ENCODE measurements around the gene VPS4B. TPM values are rescaled to one million over a fixed set of nuclear protein-coding genes. Genes with fewer than 3 reads are reported as not detected.
"Not testable (repeated sequence)": the region's sequence is repeated elsewhere in the genome, so short reads cannot be mapped to it uniquely, and the experiment has no call there.

Gene VPS4B
- total and polyA plus RNA-seq, 2 of the 8 experiments (the other 6 are each of a cell fraction or from before 2014, with no cell fraction given) = 7.2 to 45.3 TPM

DNA sequence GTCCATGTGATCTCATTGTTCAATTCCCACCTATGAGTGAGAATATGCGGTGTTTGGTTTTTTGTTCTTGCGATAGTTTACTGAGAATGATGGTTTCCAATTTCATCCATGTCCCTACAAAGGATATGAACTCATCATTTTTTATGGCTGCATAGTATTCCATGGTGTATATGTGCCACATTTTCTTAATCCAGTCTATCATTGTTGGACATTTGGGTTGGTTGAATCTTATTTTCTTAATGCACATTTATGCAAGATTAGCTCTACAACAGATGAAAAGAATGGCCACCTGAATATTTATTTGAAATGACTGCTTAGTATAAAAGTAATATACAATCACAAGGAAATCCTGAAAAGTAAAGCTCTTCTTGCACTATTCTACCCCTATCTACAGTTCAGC lies 58.9 kb downstream of the VPS4B start:
- not testable (repeated sequence) for H2AK5ac ChIP-seq (ENCODE audit: low read depth, low read length); H2BK15ac ChIP-seq (ENCODE audit: low read length)
- CTCF ChIA-PET (ENCODE audit: partially characterized antibody) = interaction anchor here (0.6 to 1.7 kb wide), 6 partner anchors 24 to 341 kb away, joined by 3 to 5 read pairs (median 4); no protein-coding TSS in a partner anchor

More for the DNA sequence above, 58.9 kb downstream of the VPS4B start:
- not testable (repeated sequence) for H3K4ac ChIP-seq (replicated peaks; ENCODE audit: insufficient read length, low read depth, low read length); H3K27ac ChIP-seq (ENCODE audit: low read depth, low read length); FAIRE-seq; H2BK20ac ChIP-seq (ENCODE audit: low read length); H2AFZ ChIP-seq (ENCODE audit: low read length); H3K4me3 ChIP-seq (ENCODE audit: extremely low read depth in 1 of 4, insufficient read depth in 2 of 4, low read depth in 3 of 4, low read length in 4 of 4); H3K27me3 ChIP-seq (replicated peaks in 1 of 4; ENCODE audit: control insufficient read depth in 3 of 4, extremely low read depth in 1 of 4, insufficient read depth in 3 of 4, low read length in 3 of 4); H2BK120ac ChIP-seq (replicated peaks; ENCODE audit: low read depth, low read length); H3K9ac ChIP-seq (replicated peaks in 1 of 4; ENCODE audit: extremely low read depth in 1 of 4, low read depth in 3 of 4, low read length in 3 of 4); H4K20me1 ChIP-seq (replicated peaks in 1 of 2; ENCODE audit: control insufficient read depth in 1 of 2, insufficient read depth in 2 of 2, low read length in 2 of 2); H3K56ac ChIP-seq (replicated peaks; ENCODE audit: insufficient read length, low read depth, low read length); H3K79me1 ChIP-seq (ENCODE audit: low read depth, low read length); H3K4me1 ChIP-seq (replicated peaks in 1 of 4; ENCODE audit: control insufficient read depth in 3 of 4, insufficient read depth in 4 of 4, low read length in 3 of 4); H3K4me2 ChIP-seq (ENCODE audit: insufficient read depth in 1 of 2, low read depth in 2 of 2, low read length in 2 of 2); H2BK12ac ChIP-seq (ENCODE audit: low read depth, low read length); H3K9me3 ChIP-seq (ENCODE audit: insufficient read depth in 2 of 2, low read depth in 1 of 2, low read length in 1 of 2); DNase-seq (ENCODE audit: low read depth in 1 of 2, low spot score in 2 of 2); H3K14ac ChIP-seq (ENCODE audit: insufficient read length); H3K18ac ChIP-seq (ENCODE audit: extremely low read depth, low read length); H4K5ac ChIP-seq (ENCODE audit: insufficient read length, low read depth, low read length); H4K8ac ChIP-seq (ENCODE audit: extremely low read depth, insufficient read depth, low read length); H3K23me2 ChIP-seq (ENCODE audit: low read depth, low read length); H2BK5ac ChIP-seq (ENCODE audit: low read depth, low read length); H3K23ac ChIP-seq (ENCODE audit: insufficient read length); H4K91ac ChIP-seq (replicated peaks; ENCODE audit: insufficient read length, low read length)
- peaks cover 0 to 28% of the 10 kb centered on the region in 2 experiments; a peak in 3 of 4 replicates for H3K79me2 ChIP-seq (ENCODE audit: control insufficient read depth in 1 of 2, insufficient read depth in 2 of 2, low read length in 2 of 2)
- POLR2A ChIA-PET (ENCODE audit: partially characterized antibody) = interaction anchor here (3.4 kb wide), 1 partner anchor 59 kb away, joined by 21 read pairs; the partner anchor contains the start of gene VPS4B
- WGBS, 2 experiments (ENCODE audit: extremely low coverage in 1 of 2, insufficient coverage in 1 of 2, insufficient read length in 1 of 2, insufficient replicate concordance in 2 of 2, low coverage in 1 of 2, low lambda C conversion rate in 2 of 2, missing lambda C conversion rate in 1 of 2) = no CpG with 5 or more reads among the region's 2 CpGs
- peaks cover 2 to 35% (median 15%) of the 10 kb centered on the region in 4 experiments; a peak in 5 of 8 replicates for H3K36me3 ChIP-seq (ENCODE audit: control insufficient read depth in 2 of 4, insufficient read depth in 4 of 4, low read length in 3 of 4)

All from H1 (cell line).